Activated naive CD4-positive, alpha-beta T cell (primary cell): Measurements from ENCODE around the gene FAM76A.
"Not testable (repeated sequence)": the region's sequence is repeated elsewhere in the genome, so short reads cannot be mapped to it uniquely, and the experiment has no call there.

Experiments used
- DNase-seq, 4 experiments: peaks; one replicate each; lab custom pipeline; 2025; lab: John Stamatoyannopoulos, UW

FAM76A gene

DNA sequence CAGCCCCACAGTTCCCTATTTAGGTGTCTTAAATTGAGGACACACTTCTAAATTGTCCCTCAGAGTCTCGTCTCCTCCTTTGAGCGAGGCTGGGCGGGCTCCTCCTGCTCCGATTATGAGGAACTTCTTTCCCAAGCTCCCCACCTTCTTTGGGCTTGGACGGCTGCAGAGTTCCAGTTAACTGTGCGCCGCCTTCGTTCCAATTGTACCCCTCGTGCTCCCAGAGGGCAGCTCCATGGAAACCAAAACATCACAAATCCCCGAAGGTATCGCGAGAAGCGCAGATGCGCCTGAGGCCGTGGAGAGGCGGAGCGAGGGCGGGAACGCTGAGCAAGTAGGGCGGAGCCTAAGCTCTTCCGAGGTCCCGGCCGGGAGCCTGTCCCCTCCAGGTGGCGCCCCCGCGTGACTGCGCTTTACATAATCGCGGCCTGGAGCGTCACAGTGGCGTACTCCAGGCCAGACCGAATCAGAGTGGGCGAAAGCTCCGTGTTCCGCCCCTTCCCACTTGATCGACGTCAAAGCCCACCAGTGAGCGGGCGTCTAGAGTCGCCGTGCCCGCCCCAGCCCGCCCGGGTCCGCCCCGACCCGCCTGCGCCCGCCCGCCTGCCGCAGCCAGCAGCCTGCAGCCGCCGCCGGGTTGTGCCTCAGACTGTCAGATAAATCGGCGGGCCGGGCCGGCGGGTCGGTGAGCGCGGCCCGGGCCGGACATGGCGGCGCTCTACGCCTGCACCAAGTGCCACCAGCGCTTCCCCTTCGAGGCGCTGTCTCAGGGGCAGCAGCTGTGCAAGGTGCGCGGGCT, at the start of gene FAM76A:
FAM76A (plus strand) TSS at position 588 of the 799 bp plus-strand sequence; CDS start at position 708, 120 bp downstream.
- peak; percentile 99 to 100 (median 100) for DNase-seq

- no peak for DNase-seq
Observed at GRCh38 chr1:27676410-27676809, 49.4 kb upstream of the FAM76A start.

DNA sequence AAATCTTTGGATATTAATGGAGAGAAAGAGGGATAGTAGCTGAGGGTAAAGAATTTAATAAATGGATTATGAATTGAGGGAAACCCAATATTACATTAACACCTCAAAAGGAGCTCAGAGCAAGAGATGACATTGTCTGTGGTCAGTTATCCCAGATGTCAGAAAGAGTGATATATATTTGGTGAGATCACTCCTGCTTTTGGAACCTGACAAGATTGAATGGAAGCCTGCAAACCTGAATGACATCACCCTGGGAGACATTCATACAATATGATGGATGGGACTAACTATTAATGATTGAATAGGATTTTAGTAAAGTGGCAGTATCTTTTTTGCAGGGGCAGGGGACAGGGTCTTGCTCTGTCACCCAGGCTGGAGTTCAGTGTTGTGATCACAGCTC, 47.0 kb upstream of the FAM76A start:
- no peak for DNase-seq

GRCh38 chr1:27680225-27680791, 45.5 kb upstream of the FAM76A start:
- DNase-seq, result not testable (repeated sequence)

DNA sequence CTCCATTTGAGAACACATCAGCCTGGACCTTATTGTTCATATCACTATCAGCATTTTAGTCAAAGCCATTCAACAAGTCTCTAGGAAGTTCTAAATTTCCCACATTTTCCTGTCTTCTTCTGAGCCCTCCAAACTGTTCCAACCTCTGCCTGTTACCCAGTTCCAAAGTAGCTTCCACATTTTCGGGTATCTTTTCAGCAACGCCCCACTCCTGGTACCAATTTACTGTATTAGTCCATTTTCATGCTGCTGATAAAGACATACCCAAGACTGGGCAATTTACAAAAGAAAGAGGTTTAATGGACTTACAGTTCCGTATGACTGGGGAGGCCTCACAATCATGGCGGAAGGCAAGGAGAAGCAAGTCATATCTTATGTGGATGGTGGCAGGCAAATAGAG, 44.2 kb upstream of the FAM76A start:
- not testable (repeated sequence) for DNase-seq

DNA sequence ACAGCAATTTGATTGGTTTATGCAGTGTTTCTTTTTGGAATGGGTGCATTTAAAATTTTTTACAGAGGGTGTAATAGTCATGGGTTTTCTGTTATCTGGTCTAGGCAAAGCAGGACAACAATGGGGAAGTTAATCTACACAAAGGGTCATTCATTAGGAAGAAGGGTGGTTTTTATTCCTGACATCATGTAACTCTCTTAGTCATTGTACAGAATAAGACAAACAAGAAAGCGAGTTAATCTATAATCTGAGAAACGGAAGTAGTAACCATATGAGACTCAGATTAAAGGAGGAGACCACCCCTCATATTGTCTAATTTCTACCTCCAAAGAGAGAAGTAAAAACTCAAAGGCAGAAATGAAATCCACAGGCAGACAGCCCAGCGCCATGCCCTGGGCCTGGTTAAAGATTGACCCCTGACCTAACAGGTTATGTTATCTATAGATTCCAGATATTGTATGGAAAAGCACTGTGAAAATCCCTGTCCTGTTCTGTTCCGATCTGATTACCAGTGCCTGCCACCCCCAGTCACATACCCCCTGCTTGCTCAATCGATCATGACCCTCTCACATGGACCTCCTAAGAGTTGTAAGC, 43.3 kb upstream of the FAM76A start:
- DNase-seq, result no peak

GRCh38 chr1:27684176-27684575, 41.6 kb upstream of the FAM76A start:
- no peak for DNase-seq

GRCh38 chr1:27686223-27686990, 39.4 kb upstream of the FAM76A start:
- DNase-seq, result no peak

DNA sequence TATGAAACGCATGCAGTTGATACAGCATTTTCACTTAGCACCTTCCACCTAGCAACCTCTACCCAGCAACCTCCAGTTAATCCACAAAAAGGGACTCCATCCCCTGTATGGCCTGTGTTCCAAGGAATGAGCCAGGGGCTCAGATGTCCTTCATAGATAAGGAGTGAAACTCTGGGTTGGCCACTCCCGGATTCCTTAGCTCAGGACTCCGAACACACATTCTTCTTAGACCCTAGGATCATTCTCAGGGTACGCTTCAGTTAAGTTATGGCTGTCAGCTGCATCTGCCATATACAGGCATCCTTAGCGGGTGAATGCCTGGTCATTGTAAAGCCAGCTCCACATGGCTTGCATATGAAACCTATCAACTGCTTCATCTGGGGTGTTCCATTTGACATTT, 37.9 kb upstream of the FAM76A start:
- no peak for DNase-seq

GRCh38 chr1:27689423-27690173, 36.2 kb upstream of the FAM76A start:
- DNase-seq, result no peak

- DNase-seq, result no peak
Observed at GRCh38 chr1:27690183-27690582, 35.6 kb upstream of the FAM76A start.

DNA sequence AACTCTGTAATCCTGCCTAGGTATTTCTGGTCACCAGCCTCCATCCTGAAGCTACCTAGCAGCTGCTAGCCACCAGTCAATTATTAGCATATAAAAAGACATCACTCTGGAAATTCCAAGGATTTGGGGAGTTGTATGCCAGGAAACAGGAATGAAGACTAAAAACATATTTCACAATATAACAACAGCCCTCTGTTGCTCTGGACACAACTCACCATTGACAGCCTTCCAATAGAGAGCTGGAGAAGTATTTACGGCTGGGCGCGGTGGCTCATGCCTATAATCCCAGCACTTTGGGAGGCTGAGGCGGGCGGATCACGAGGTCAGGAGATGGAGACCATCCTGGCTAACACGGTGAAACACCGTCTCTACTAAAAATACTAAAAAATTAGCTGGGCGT, 28.9 kb upstream of the FAM76A start:
- DNase-seq, result not testable (repeated sequence)

GRCh38 chr1:27704958-27705357, 20.8 kb upstream of the FAM76A start:
- DNase-seq, result no peak

GRCh38 chr1:27705545-27705944, 20.2 kb upstream of the FAM76A start:
- DNase-seq, result no peak

DNA sequence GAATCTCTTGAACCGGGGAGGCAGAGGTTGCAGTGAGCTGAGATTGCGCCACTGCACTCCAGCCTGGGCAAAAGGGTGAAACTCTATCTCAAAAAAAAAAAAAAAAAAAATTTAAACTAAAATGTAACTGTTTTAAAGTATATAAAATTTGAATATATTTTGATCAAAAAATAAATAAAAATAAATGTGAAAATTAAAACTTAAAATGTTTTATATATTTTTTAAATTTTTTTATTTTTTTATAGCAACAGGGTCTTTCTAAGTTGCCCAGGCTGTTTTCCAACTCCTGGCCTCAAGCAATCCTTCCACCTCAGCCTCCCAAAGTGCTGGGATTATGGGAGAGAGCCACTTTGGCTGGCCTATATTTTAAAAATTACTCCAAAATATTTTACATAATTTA, 15.2 kb upstream of the FAM76A start:
- DNase-seq, result no peak

DNA sequence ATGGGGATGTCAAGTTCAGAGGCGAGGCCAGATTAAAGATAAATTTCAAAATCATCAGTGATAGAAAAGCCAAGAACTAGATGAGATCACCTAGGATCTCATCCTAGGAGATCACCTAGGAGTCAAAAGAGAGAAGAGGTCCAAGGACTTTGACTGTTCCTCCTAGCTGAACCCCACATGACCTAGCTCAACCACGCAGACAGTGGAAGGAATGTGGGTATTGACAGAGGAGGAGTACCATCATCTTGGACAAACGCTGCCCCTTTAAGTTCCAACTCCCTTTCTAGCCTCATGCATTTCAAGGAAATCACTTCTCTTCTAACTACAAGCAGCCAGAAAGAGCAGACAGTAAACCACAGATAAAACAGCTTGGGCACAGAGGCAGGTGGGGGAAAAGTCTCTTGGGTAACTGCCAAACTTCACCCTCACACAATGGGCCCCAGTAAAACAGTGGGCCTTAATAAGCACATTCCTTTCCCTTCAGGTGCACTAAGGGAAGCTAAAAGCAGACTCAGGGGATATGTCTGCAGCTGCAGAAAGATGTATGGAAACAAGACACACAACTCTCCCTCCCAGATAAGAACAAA, 12.5 kb upstream of the FAM76A start:
- DNase-seq, result no peak

- DNase-seq, result no peak
Observed at GRCh38 chr1:27713869-27714513, 11.8 kb upstream of the FAM76A start.

DNA sequence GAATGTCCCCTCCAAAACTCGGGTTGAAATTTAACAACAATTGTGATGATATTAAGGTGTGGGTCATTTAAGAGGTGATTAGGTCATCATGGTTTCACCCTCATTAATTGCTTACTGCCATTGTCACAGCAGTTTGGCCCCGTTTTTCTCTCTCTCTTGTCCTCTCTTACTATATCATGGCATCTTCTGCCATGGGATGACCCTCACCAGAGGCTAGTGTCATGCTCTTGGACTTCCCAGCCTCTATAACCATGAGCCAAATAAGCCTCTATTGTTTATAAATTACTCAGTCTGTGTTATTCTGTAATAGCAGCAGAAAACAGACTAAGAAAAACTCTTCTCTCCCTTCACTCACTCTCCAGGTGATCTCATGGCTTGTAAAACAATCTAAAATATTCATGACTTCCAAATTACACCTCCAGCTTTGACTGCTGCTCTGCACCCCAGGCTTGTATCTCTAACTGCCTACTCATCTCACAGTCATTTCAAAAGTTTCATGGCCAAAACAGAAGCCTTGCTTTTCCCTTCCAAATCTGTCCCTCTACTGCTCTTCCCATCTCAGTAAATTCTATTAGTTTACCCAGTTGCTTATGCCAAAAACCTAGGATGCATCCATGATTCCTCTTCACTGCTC, 9.4 kb upstream of the FAM76A start:
- no peak for DNase-seq

DNA sequence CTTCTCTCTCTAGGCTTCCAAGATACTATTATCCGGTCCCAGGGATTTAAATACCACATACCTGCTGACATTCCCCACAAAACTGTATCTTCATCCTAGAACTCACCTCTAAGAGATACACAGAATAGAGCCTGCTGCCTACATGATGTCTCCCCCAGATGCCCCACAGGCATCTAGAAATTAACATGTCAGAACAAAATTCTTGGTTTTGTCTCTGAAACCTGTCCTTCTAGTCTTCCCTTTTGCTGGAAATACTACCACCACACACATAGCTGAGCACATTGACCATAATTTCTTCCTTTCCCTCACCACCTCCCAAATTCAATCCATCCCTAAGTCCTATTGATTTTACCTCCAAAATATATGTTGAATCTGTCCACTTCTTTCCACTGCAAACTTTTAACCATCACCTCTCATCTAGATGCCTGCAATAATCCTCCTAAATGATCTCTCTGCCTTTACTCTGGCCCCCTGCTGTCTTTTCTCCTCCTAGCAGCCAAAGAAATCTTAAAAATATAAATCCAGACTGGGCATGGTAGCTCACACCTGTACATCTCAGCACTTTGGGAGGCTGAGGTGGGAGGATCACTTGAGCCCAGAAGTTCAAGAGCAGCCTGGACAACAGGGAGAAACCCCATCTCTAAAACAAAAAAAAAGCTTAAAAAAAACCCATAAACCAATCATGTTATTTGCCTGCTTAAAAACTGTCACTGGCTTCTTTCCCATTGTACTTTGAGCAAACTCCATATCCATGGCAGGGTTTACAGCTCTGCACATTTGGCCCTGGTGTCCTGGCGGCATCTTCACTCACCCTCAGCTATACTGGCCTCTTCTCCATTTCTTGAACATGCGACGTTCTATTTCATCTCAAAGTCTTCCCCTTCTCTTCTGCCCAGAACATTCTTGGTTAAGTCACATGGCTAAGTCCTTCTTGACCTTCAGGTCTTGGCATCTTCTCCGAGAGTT, 6.2 kb upstream of the FAM76A start:
- no peak for DNase-seq
